Measurements from ENCODE around the gene ZBTB1.
"Not testable (repeated sequence)": the region's sequence is repeated elsewhere in the genome, so short reads cannot be mapped to it uniquely, and the experiment has no call there.

The ZBTB1 gene

GRCh38 chr14:64562436-64562835, 57.9 kb downstream of the ZBTB1 start:
- no peak for DNase-seq (ENCODE audit: extremely low read depth, low read depth)
- TF ChIP-seq CTCF (IDR thresholded peaks at IDR 0.05; ENCODE audit: low read depth, low read length), result no peak

- TF ChIP-seq CTCF (IDR thresholded peaks at IDR 0.05; ENCODE audit: low read depth, low read length), result no peak
- no peak for DNase-seq (ENCODE audit: extremely low read depth, low read depth)
These were observed 59.1 kb downstream of the ZBTB1 start for GRCh38 chr14:64563696-64564095.

GRCh38 chr14:64566651-64567122, 62.1 kb downstream of the ZBTB1 start:
- no peak for TF ChIP-seq CTCF (IDR thresholded peaks at IDR 0.05; ENCODE audit: low read depth, low read length)
- DNase-seq (ENCODE audit: extremely low read depth, low read depth), result no peak

GRCh38 chr14:64569138-64569631, 64.6 kb downstream of the ZBTB1 start:
- TF ChIP-seq CTCF (IDR thresholded peaks at IDR 0.05; ENCODE audit: low read depth, low read length), result no peak
- DNase-seq (ENCODE audit: extremely low read depth, low read depth), result peak; percentile 62

- not testable (repeated sequence) for DNase-seq (ENCODE audit: extremely low read depth, low read depth)
These were observed 65.1 kb downstream of the ZBTB1 start for GRCh38 chr14:64569646-64570045.

GRCh38 chr14:64572386-64573104, 68.0 kb downstream of the ZBTB1 start:
- TF ChIP-seq CTCF (IDR thresholded peaks at IDR 0.05; ENCODE audit: low read depth, low read length), result no peak
- no peak for DNase-seq (ENCODE audit: extremely low read depth, low read depth)

GRCh38 chr14:64573109-64573508, 68.5 kb downstream of the ZBTB1 start:
- TF ChIP-seq CTCF (IDR thresholded peaks at IDR 0.05; ENCODE audit: low read depth, low read length), result no peak
- DNase-seq (ENCODE audit: extremely low read depth, low read depth), result no peak
